Transverse colon (tissue), 4 donors: ENCODE data around the gene SNRNP25. TPM values are rescaled to one million over a fixed set of nuclear protein-coding genes. Genes with fewer than 3 reads are reported as not detected.

Source experiments
- DNase-seq: peaks from one replicate; pipeline ENCODE4 v3.0.0-alpha.2; 2019
- H3K27ac ChIP-seq, 4 donors: fragments of 200-600 bp; sonication (generic); 2 replicates each; pipeline ENCODE4 v1.5.1; 2016 to 2018; ENCODE audit warnings: inconsistent platforms in 4 of 4
- H3K27me3 ChIP-seq: fragments of 200-600 bp; sonication (generic); 2 replicates; pipeline ENCODE4 v1.5.1; 2017; ENCODE audit warnings: inconsistent platforms
- H3K36me3 ChIP-seq, 4 donors: fragments of 200-600 bp; sonication (generic); 2 replicates each; pipeline ENCODE4 v1.5.1; 2017 to 2019; ENCODE audit warnings: inconsistent platforms in 4 of 4
- H3K4me1 ChIP-seq, 4 donors: fragments of 200-600 bp; sonication (generic); 2 replicates each; pipeline ENCODE4 v1.5.1; 2017 to 2020; ENCODE audit warnings: inconsistent platforms in 4 of 4
- H3K4me3 ChIP-seq, 4 donors: fragments of 200-600 bp; sonication (generic); 1 replicate in 1 of 4; 2 replicates in 3 of 4; pipeline versions ENCODE4 v1.5.1 to v1.6.1; 2017 to 2019; ENCODE audit warnings: inconsistent platforms in 4 of 4
- H3K9me3 ChIP-seq, 2 donors: fragments of 200-600 bp; sonication (generic); 2 replicates each; pipeline ENCODE4 v1.5.1; 2017 to 2019; ENCODE audit warnings: inconsistent platforms in 2 of 2
- CTCF ChIP-seq, 5 experiments: fragments of 200-600 bp in 3 of 5; fragments of 450-650 bp in 2 of 5; sonication (generic) in 3 of 5; IDR thresholded peaks; 1 replicate in 2 of 5; 2 replicates in 3 of 5; pipeline ENCODE4 v1.5.1; 2016 to 2017; ENCODE audit warnings: antibody characterized with exemption in 5 of 5, inconsistent platforms in 3 of 5, mild to moderate bottlenecking in 2 of 5, moderate library complexity in 1 of 5
- EP300 ChIP-seq: sonication (generic); formaldehyde crosslinking; IDR thresholded peaks from one replicate; pipeline ENCODE4 v1.6.1; 2017; ENCODE audit warnings: antibody characterized with exemption, low read depth
- POLR2A ChIP-seq: fragments of 450-650 bp; IDR thresholded peaks from one replicate; pipeline ENCODE4 v1.6.1; 2016; ENCODE audit warnings: antibody characterized with exemption, mild to moderate bottlenecking, moderate library complexity
- POLR2AphosphoS5 ChIP-seq, 3 donors: sonication (generic); formaldehyde crosslinking; IDR thresholded peaks; one replicate each; pipeline ENCODE4 v1.6.1; 2016; ENCODE audit warnings: antibody characterized with exemption in 3 of 3
- WGBS, 2 donors: methylation state at CpG; one replicate each; pipeline ENCODE4 v1.1.5; 2018; ENCODE audit warnings: low coverage in 1 of 2; 5-methylcytosine and 5-hydroxymethylcytosine counted together
- in situ Hi-C, 4 donors: fragments of 200-750 bp; cut with MboI; loops; one replicate each; pipeline versions ENCODE4 v1.15.0 to v1.15.1; 2017; ENCODE audit warnings: low sequenced_read_pairs in 3 of 4, low pct_ligation_motif_present in 1 of 4, low pct_unique_long_range_greater_than_20kb in 1 of 4
- intact Hi-C: fragments of 100-400 bp; cut with DNase I; formaldehyde crosslinking; loops from one replicate; pipeline ENCODE4 v1.15.1; 2023; ENCODE audit warnings: low total_unique reads
- total RNA-seq, 4 donors: library from RNA; depleted of rRNA; stranded (reverse); fragments of >200 nt; gene quantifications; one replicate each; pipeline ENCODE4 v1.1.0, GENCODE V29; 2016

Gene SNRNP25
- total RNA-seq, 4 donors from 2014 or later: 5.6 to 27.9 (median 20.2) TPM

DNA sequence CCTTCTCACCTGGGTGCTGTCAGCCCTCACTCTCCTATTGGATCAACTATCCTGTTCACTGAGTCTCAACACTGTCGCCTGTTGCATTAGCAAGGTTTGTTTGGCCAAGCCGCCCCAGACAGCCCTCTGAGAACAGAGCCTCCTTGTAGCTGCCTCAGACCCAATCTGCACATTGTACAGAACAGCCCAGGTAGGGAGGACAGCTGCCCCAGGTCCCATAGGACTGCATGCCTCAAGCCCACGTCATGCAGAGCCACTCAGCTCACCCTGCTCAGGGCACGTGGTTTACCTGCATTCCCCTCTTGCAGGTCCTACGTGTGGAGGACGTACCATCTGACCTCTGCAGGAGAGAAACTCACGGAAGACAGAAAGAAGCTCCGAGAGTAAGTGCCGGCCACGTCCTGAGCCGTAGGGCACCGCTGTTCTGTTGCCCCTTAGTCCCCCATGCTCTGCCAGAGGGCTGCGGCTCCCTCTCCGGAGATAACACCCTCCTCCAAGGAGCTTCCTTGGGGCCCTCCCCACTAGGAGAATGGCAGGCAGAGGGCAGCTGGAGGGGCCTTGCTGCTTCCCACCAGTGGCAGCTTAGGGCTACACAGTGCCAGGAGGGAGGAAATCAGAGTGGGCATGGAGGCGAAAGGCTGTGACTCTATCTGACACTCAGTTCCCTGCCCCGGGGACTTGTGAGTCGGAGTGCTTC is 2.8 kb downstream of the SNRNP25 start:
- in situ Hi-C loops: no loop called here
- 91 to 100% methylated on average over 1 to 17 of the region's 17 CpGs for WGBS, 2 donors
- TF ChIP-seq POLR2AphosphoS5 (IDR thresholded peaks at IDR 0.05) (no peak), EP300 (no peak), POLR2A (no peak), CTCF (IDR thresholded peaks at IDR 0.05) (no peak)
- intact Hi-C loops: no loop called here
- H3K27ac ChIP-seq: no peak overlapping the region
- no peaks in the 10 kb centered on the region for H3K9me3 ChIP-seq
- H3K27me3 ChIP-seq: no peaks in the 10 kb centered on the region
- no peak overlapping the region for H3K4me3 ChIP-seq
- H3K36me3 ChIP-seq: peaks cover 0 to 12% (median 0%) of the 10 kb centered on the region in 4 donors
- no peak for DNase-seq
- peaks cover 3 to 21% (median 9%) of the 10 kb centered on the region in 4 donors for H3K4me1 ChIP-seq

- intact Hi-C loops (no loop called here), in situ Hi-C loops (no loop called here)
- H3K36me3 ChIP-seq: peaks cover 0 to 12% (median 0%) of the 10 kb centered on the region in 4 donors
- peaks cover 0 to 11% (median 9%) of the 10 kb centered on the region in 4 donors for H3K4me1 ChIP-seq
- H3K9me3 ChIP-seq: no peaks in the 10 kb centered on the region
- no peak for DNase-seq
- H3K27me3 ChIP-seq: no peaks in the 10 kb centered on the region
- H3K4me3 ChIP-seq: no peak overlapping the region
- 82 to 84% methylated on average over 3 to 8 of the region's 8 CpGs for WGBS, 2 donors
- no peak for TF ChIP-seq POLR2AphosphoS5 (IDR thresholded peaks at IDR 0.05)
- no peak for TF ChIP-seq CTCF (IDR thresholded peaks at IDR 0.05)
- no peak for TF ChIP-seq EP300
- no peak for TF ChIP-seq POLR2A
- H3K27ac ChIP-seq: no peak overlapping the region
Observed at GRCh38 chr16:57711-58110, 4.1 kb downstream of the SNRNP25 start.

GRCh38 chr16:58491-59439 is 5.1 kb downstream of the SNRNP25 start:
- DNase-seq: no peak
- WGBS, 2 donors: 76 to 85% methylated on average over 5 to 29 of the region's 29 CpGs
- no peak for TF ChIP-seq EP300
- TF ChIP-seq POLR2A: no peak
- TF ChIP-seq CTCF (IDR thresholded peaks at IDR 0.05): no peak
- TF ChIP-seq POLR2AphosphoS5 (IDR thresholded peaks at IDR 0.05): no peak
- H3K4me1 ChIP-seq: peaks cover 0 to 11% (median 8%) of the 10 kb centered on the region in 4 donors
- intact Hi-C loops: no loop called here
- H3K27ac ChIP-seq: no peak overlapping the region
- in situ Hi-C loops: no loop called here
- H3K4me3 ChIP-seq: no peak overlapping the region
- H3K36me3 ChIP-seq: peaks cover 0 to 12% (median 0%) of the 10 kb centered on the region in 4 donors
- no peaks in the 10 kb centered on the region for H3K9me3 ChIP-seq
- no peaks in the 10 kb centered on the region for H3K27me3 ChIP-seq

DNA sequence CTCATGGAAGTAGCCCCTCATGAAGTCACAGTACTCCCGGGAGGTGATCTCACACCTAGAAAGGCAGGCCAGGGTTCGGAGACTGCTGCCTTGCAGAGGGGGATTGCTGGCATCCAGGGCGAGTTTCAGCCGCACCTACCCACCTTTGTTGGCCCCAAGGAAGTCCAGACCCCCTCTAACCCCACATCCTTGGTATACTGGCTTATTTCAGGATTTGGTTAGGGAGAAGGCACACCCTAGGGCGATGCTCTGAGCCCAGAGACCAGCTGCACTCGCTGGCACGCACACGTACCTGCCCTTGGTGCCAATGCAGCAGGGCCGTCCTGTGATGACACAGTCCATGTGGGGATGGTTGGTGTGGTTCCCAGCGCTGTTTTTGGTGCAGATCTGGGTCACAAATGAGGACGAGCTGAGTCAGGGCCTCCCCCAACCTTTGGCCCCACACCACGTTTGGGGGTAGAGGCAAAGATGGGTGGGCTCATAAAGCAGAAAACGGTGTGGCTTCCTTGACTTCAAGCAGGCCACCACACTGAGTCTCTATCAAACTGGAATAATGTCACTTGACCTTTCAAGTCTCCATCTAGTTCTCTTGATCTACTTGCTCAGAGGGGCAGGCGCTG is 5.9 kb downstream of the SNRNP25 start:
- Histone ChIP-seq H3K27ac (no peak overlapping the region), H3K4me1 (peaks cover 0 to 3% (median 2%) of the 10 kb centered on the region in 4 donors), H3K4me3 (no peak overlapping the region), H3K36me3 (peaks cover 0 to 12% (median 0%) of the 10 kb centered on the region in 4 donors), H3K9me3 (no peaks in the 10 kb centered on the region), H3K27me3 (no peaks in the 10 kb centered on the region)
- in situ Hi-C loops: no loop called here
- TF ChIP-seq POLR2AphosphoS5 (IDR thresholded peaks at IDR 0.05) (no peak), POLR2A (no peak)
- WGBS, 2 donors: 83 to 100% methylated on average over 5 to 14 of the region's 14 CpGs
- DNase-seq: no peak
- intact Hi-C loops: no loop called here
